Measurements from ENCODE around the gene UCHL3.
"Not testable (repeated sequence)": the region's sequence is repeated elsewhere in the genome, so short reads cannot be mapped to it uniquely, and the experiment has no call there.

Gene UCHL3

DNA sequence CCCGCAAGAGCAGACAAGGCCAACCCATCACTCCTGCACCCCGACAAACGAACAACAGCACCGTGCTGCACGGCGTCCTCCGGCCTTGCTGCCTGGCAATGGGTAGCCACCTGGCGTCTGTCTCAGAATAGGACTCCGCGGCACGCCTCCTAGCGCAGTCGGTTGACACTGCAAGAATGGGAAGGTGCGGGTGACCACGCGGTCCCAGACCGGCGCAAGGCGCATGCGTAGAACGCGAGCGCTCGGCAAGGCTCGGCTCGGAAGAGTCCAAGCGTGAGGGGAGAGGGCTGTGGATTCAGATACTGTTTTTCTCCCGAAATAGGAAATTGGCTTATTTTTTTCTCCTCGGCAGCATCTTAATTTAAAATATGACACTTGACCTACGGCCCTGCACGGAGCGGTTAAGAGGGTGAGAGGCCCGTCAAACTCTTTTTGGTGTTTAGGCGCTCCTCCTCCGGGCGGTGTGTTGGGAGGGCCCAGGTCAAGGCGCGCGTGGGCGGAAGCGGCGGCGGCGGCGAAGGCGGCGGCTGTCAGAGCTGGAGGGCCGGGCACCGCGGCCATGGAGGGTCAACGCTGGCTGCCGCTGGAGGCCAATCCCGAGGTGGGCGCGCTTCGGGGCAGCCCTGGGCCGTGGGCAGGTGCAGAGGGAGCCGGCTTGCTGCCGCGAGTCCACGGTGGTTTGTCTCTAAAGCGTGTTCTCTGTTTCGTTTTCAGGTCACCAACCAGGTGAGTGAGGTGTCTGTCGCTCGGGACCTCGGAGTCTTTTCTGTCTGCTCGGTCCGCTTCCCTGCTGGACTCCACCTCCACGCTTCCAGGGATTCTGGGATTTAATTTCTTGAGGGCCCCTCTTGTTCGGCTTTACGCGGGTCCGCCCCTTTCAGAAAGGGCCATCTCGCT is at the start of gene UCHL3:
Gene UCHL3, plus strand, starts transcription at position 530 of the 897 bp plus-strand sequence. Its CDS starts 30 bp downstream, at position 560.
- DNase-seq (ENCODE audit: low read depth in 1 of 2, low spot score in 1 of 2) = peak; percentile 94 to 96

GRCh38 chr13:75505327-75505726 is 44.3 kb upstream of the UCHL3 start:
- DNase-seq (ENCODE audit: low read depth in 1 of 2, low spot score in 1 of 2) = no peak

DNA sequence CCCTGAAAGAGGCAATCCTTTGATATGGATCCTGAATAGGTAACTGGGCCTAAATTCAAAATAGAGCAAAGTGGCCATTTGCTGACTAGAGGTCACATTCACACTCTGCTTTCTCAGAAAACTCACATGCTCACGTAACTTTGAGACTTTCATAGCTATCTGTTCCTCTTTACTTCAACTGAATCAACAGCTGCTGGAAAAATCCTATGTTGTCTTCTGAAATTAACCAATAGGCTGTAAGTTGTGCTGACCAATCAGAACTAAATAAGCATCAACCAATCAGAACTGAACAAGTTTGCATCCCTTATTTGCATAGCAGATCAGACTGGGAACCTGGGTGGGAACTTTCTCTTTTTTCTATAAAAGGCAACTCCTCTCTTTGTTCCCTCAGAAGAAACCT is 43.6 kb upstream of the UCHL3 start:
- DNase-seq (ENCODE audit: low read depth in 1 of 2, low spot score in 1 of 2) = no peak

GRCh38 chr13:75507027-75508001 is 42.3 kb upstream of the UCHL3 start:
- no peak for DNase-seq (ENCODE audit: low read depth in 1 of 2, low spot score in 1 of 2)

DNA sequence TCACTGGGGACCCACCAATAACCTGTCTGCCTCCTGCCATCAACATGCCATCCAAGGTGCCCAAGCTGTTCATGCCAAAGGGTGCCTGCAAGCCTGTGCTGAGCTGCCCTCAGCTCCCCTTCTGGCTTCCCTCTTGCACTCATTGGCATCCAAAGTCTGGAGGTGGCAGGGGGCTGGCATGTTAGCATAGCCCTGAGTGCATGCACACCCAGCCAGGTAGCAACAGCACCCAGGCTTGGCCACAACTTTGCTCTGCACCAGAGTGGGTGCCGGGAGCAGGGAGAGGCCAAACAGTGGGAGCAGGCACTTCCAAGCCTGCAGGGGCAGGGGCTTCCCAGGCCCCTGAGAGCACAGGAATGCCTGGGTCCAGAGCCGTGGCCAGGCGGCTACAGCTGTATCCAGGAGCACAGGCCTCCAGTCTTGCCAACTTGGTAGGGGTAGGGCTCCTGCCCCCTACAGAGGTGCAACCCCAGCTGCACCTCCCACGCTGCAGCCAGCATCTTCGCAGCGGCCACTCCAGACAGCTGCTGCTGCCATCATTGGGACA is 41.5 kb upstream of the UCHL3 start:
- DNase-seq (ENCODE audit: low read depth in 1 of 2, low spot score in 1 of 2) = no peak

- no peak for DNase-seq (ENCODE audit: low read depth in 1 of 2, low spot score in 1 of 2)
Measured at GRCh38 chr13:75511051-75511625, 38.5 kb upstream of the UCHL3 start.

- DNase-seq (ENCODE audit: low read depth in 1 of 2, low spot score in 1 of 2) = no peak
Measured at GRCh38 chr13:75512253-75512652, 37.3 kb upstream of the UCHL3 start.

- no peak for DNase-seq (ENCODE audit: low read depth in 1 of 2, low spot score in 1 of 2)
Measured at GRCh38 chr13:75513271-75513670, 36.3 kb upstream of the UCHL3 start.

DNA sequence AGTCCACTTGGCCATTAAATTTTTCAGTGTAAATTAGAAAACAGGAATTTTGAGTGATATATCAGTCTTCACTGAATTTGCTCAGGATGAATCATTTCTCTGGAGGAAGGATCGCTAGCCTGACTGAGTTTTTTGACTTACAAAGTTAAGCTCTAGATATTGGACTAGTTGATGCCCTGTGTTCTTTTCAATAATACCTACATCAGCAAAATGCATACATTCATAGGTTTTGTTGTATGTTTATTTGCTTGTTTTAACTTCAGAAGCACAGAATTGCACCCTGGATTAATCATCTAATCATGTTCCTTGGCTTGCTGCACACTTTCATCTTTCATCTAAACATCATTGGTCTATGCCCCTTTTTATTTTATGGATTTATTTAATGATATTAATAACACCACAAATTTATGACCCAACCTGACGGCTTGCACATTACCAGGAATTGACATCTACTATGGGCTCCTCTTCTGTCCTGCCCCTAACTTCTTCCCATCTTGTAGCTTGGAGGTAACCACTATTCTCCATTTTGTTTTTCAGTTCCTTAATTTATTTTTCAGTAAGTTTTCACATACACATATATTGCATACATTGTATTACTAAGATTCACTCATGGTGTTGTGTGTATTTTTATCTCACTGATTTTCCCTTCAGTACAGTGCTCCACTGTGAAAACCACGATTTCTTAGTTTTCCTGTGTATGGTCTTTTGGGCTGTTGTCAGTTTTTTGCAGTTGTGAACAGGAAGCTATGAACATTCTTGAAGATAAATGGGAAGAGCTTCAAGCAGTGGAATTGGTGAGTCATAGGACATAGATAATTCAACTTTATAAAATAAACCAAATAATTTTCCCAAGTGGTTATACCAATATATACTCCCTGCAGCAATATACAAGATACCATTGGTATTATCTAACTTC is 35.3 kb upstream of the UCHL3 start:
- DNase-seq (ENCODE audit: low read depth in 1 of 2, low spot score in 1 of 2) = no peak

DNA sequence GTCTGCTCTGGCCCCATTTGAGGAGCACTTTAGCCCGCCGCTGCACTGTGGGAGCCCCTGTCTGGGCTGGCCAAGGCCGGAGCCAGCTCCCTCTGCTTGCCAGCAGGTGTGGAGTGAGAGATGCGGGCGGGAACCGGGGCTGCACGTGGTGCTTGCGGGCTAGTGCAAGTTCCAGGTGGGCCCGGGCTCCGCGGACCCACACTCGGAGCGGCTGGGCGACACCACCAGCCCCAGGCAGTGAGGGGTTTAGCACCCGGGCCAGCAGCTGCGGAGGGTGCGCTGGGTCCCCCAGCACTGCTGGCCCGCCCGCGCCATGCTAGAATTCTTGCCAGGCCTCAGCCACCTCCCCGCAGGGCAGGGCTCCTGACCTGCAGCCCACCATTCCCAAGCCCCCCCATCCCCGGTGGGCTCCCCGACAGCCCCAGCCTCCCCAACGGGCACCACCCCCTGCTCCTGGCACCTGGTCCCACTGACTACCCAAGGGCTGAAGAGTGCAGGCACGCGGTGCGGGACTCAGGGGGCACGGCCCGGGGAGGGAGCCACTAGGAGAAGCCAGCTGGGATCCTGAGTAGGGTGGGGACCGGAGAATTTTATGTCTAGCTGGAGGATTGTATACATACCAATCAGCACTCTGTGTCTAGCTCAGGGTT is 31.0 kb upstream of the UCHL3 start:
- DNase-seq (ENCODE audit: low read depth in 1 of 2, low spot score in 1 of 2) = no peak

DNA sequence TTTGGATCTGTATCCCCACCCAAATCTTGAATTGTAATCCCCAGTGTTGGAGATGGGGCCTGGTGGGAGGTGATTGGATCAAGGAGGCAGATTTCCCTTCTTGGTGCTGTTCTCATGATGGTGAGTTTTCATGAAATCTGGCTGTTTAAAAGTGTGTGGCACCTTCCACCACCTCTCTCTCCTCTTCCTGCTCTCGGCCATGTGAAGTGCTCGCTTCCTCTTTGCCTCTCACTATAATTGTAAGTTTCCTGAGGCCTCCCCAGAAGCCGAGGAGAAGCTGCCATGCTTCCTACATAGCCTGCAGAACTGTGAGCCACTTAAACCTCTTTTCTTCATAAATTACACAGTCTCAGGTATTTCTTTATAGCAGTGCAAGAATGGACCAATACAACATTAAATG is 27.6 kb upstream of the UCHL3 start:
- no peak for DNase-seq (ENCODE audit: low read depth in 1 of 2, low spot score in 1 of 2)

GRCh38 chr13:75530549-75530961 is 19.0 kb upstream of the UCHL3 start:
- no peak for DNase-seq (ENCODE audit: low read depth in 1 of 2, low spot score in 1 of 2)

GRCh38 chr13:75533861-75534260 is 15.7 kb upstream of the UCHL3 start:
- DNase-seq (ENCODE audit: low read depth in 1 of 2, low spot score in 1 of 2) = no peak

GRCh38 chr13:75537401-75538365 is 11.9 kb upstream of the UCHL3 start, which contains the start of gene COMMD6:
Gene COMMD6, minus strand, starts transcription at chr13:75537841. Its CDS starts 36 bp downstream, at chr13:75537805.
- peak; percentile 43 to 55 for DNase-seq (ENCODE audit: low read depth in 1 of 2, low spot score in 1 of 2)

DNA sequence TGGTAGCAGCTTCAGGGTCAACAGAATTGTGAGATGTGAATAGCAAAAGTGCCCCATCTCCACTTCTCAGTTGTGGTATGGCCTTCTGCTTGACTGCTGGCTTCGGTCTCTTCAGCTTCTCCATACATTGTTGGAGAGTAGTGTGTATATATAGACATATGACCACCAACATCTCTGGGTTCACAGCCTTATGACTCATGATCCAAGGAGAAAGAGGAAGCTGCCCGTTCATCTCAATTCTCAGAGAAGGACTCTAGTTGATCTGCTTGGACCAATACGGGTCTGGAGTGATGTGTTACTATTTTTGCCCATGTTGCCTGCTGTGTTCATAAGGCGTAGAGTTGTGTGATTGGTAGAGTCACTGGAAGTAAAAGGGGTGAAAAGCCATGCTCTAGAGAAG is 8.3 kb upstream of the UCHL3 start:
- DNase-seq (ENCODE audit: low read depth in 1 of 2, low spot score in 1 of 2) = no peak

GRCh38 chr13:75541961-75542360 is 7.6 kb upstream of the UCHL3 start:
- no peak for DNase-seq (ENCODE audit: low read depth in 1 of 2, low spot score in 1 of 2)

DNA sequence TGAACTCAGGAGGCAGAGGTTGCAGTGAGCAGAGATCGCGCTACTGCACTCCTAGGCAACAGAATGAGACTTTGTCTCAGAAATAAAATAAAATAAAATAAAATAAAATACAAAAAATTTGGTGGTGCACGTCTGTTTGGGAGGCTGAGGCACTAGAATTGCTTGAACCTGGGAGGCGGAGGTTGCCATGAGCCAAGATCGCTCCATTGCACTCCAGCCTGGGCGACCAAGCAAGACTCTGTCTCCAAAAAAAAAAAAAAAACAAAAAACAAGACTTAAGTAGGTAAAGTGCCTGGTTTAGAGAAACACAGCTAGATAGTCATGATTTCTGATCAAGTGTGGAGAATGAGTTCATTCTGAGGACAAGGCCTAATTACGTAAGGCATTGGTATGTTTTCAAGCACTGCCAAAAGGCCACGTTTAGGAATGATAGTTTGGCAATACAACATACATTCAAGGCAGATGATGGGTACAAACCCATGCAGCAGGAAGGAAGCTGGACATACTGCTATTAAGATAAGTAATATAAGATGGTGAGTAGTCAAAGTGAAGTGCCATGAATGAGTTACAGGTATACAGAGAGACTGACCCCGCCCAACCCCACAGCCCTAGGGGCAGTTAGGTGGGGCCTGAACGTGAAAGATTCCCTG is 4.8 kb upstream of the UCHL3 start:
- DNase-seq (ENCODE audit: low read depth in 1 of 2, low spot score in 1 of 2) = no peak

- DNase-seq (ENCODE audit: low read depth in 1 of 2, low spot score in 1 of 2) = not testable (repeated sequence)
Measured at GRCh38 chr13:75545386-75545785, 4.2 kb upstream of the UCHL3 start.

Data from stimulated activated CD4-positive, alpha-beta T cell treated with anti-CD3 and anti-CD28 coated beads, Interleukin-15, amount 100 ng/mL, for 1 hour (primary cell).